CD4-positive, alpha-beta T cell treated with Interferon alpha-2 for 1 hour (primary cell): ENCODE measurements around the gene ABCB7.
"Not testable (repeated sequence)": the region's sequence is repeated elsewhere in the genome, so short reads cannot be mapped to it uniquely, and the experiment has no call there.

ENCODE experiments used
- DNase-seq, 2 donors: peaks; one replicate each; pipeline ENCODE4 v3.0.0-alpha.2; 2020 to 2022

The ABCB7 gene

GRCh38 chrX:75086731-75087195 is 69.3 kb downstream of the ABCB7 start:
- DNase-seq = no peak

- no peak for DNase-seq
Observed at GRCh38 chrX:75084757-75085156, 71.3 kb downstream of the ABCB7 start.

- DNase-seq = no peak
Observed at GRCh38 chrX:75076429-75076828, 79.7 kb downstream of the ABCB7 start.

- DNase-seq = no peak
Observed at GRCh38 chrX:75074475-75074874, 81.6 kb downstream of the ABCB7 start.

GRCh38 chrX:75071334-75071733 is 84.7 kb downstream of the ABCB7 start:
- no peak for DNase-seq

GRCh38 chrX:75067931-75068330 is 88.2 kb downstream of the ABCB7 start:
- no peak for DNase-seq

GRCh38 chrX:75061701-75062100 is 94.4 kb downstream of the ABCB7 start:
- DNase-seq = no peak

GRCh38 chrX:75051047-75051446 is 105.0 kb downstream of the ABCB7 start:
- DNase-seq = no peak

GRCh38 chrX:75045369-75045768 is 110.7 kb downstream of the ABCB7 start:
- DNase-seq = no peak

- not testable (repeated sequence) for DNase-seq
Observed at GRCh38 chrX:75044142-75044541, 111.9 kb downstream of the ABCB7 start.

GRCh38 chrX:75038925-75039324 is 117.2 kb downstream of the ABCB7 start:
- peak in 1 of 2 donors; percentile 5 for DNase-seq
